H9 (cell line): ENCODE measurements around the gene CAVIN1. TPM values are rescaled to one million over a fixed set of nuclear protein-coding genes. Genes with fewer than 3 reads are reported as not detected.
A peak's percentile ranks its signal among the peaks of the same experiment; 100 is the strongest.

ENCODE experiments used
- DNase-seq: peaks from one replicate; pipeline ENCODE4 v3.0.0-alpha.2; 2017
- H2AFZ ChIP-seq: one replicate; pipeline ENCODE4 v1.6.1; 2013; ENCODE audit warnings: mild to moderate bottlenecking, low read length, control low read depth, moderate library complexity
- H2AK5ac ChIP-seq: 2 replicates; pipeline ENCODE4 v1.6.1; 2013; ENCODE audit warnings: low read length, control low read depth, mixed read lengths; ENCODE audit not compliant: insufficient read length
- H2BK120ac ChIP-seq: one replicate; pipeline ENCODE4 v1.6.1; 2013; ENCODE audit warnings: low read depth, mild to moderate bottlenecking, low read length, control low read depth, inconsistent platforms; ENCODE audit not compliant: poor library complexity, severe bottlenecking
- H2BK12ac ChIP-seq: 2 replicates; pipeline ENCODE4 v1.6.1; 2013; ENCODE audit warnings: low read length, control low read depth, mixed read lengths, low read depth; ENCODE audit not compliant: insufficient read length
- H2BK15ac ChIP-seq: 2 replicates; pipeline ENCODE4 v1.6.1; 2013; ENCODE audit warnings: low read depth, low read length, control low read depth
- H2BK20ac ChIP-seq: one replicate; pipeline ENCODE4 v1.6.1; 2013; ENCODE audit warnings: low read depth, mild to moderate bottlenecking, low read length, control low read depth, inconsistent platforms; ENCODE audit not compliant: poor library complexity, severe bottlenecking
- H2BK5ac ChIP-seq: 2 replicates; pipeline ENCODE4 v1.6.1; 2013; ENCODE audit warnings: low read length, control low read depth, mixed read lengths; ENCODE audit not compliant: insufficient read length
- H3K14ac ChIP-seq: 2 replicates; pipeline ENCODE4 v1.6.1; 2013; ENCODE audit warnings: low read length, control low read depth; ENCODE audit not compliant: insufficient read depth
- H3K18ac ChIP-seq: 2 replicates; pipeline ENCODE4 v1.6.1; 2013; ENCODE audit warnings: low read depth, mild to moderate bottlenecking, mixed read lengths, low read length, control low read depth; ENCODE audit not compliant: insufficient read length
- H3K23ac ChIP-seq: 2 replicates; pipeline ENCODE4 v1.6.1; 2013; ENCODE audit warnings: low read length, control low read depth, mixed read lengths, low read depth; ENCODE audit not compliant: insufficient read length
- H3K23me2 ChIP-seq: 2 replicates; pipeline ENCODE4 v1.6.1; 2013; ENCODE audit warnings: low read depth, mild to moderate bottlenecking, mixed read lengths, low read length, control low read depth; ENCODE audit not compliant: insufficient read length, poor library complexity, severe bottlenecking
- H3K27ac ChIP-seq: 2 replicates; pipeline ENCODE4 v1.5.1; 2013; ENCODE audit warnings: low read length, control low read depth, mixed read lengths, low read depth; ENCODE audit not compliant: insufficient read length
- H3K27me3 ChIP-seq: 2 replicates; pipeline ENCODE4 v1.6.1; 2013; ENCODE audit warnings: low read length, control low read depth, inconsistent platforms; ENCODE audit not compliant: insufficient read depth
- H3K4ac ChIP-seq: 2 replicates; pipeline ENCODE4 v1.6.1; 2013; ENCODE audit warnings: low read depth, mild to moderate bottlenecking, control low read depth, inconsistent platforms, low read length, moderate library complexity
- H3K4me1 ChIP-seq: 2 replicates; pipeline ENCODE4 v1.6.1; 2013; ENCODE audit warnings: low read length, control low read depth, inconsistent platforms; ENCODE audit not compliant: insufficient read depth
- H3K4me2 ChIP-seq: 2 replicates; pipeline ENCODE4 v1.6.1; 2013; ENCODE audit warnings: low read length, control low read depth, mixed read lengths; ENCODE audit not compliant: insufficient read length, insufficient read depth
- H3K56ac ChIP-seq: 2 replicates; pipeline ENCODE4 v1.6.1; 2013; ENCODE audit warnings: low read depth, mild to moderate bottlenecking, mixed read lengths, low read length, control low read depth; ENCODE audit not compliant: insufficient read length
- H3K79me1 ChIP-seq: 2 replicates; pipeline ENCODE4 v1.6.1; 2013; ENCODE audit warnings: low read depth, mild to moderate bottlenecking, moderate library complexity, low read length, control low read depth, inconsistent platforms; ENCODE audit not compliant: insufficient read depth, poor library complexity, severe bottlenecking
- H3K79me2 ChIP-seq: 2 replicates; pipeline ENCODE4 v1.6.1; 2013; ENCODE audit warnings: low read length, control low read depth, inconsistent platforms; ENCODE audit not compliant: insufficient read depth
- H3K9ac ChIP-seq: 2 replicates; pipeline ENCODE4 v1.6.1; 2013; ENCODE audit warnings: low read length, control low read depth, mixed read lengths; ENCODE audit not compliant: insufficient read length; ENCODE audit errors: extremely low read depth
- H3K9me3 ChIP-seq: one replicate; pipeline ENCODE4 v1.6.1; 2013; ENCODE audit warnings: low read depth, low read length, inconsistent platforms; ENCODE audit not compliant: control insufficient read depth
- H3T11ph ChIP-seq: one replicate; pipeline ENCODE4 v1.6.1; 2013; ENCODE audit warnings: mild to moderate bottlenecking, low read length, control low read depth, inconsistent platforms
- H4K20me1 ChIP-seq: one replicate; pipeline ENCODE4 v1.6.1; 2013; ENCODE audit not compliant: control insufficient read depth, insufficient read length, insufficient read depth
- H4K5ac ChIP-seq: 2 replicates; pipeline ENCODE4 v1.6.1; 2013; ENCODE audit warnings: low read depth, mild to moderate bottlenecking, mixed read lengths, low read length, control low read depth; ENCODE audit not compliant: insufficient read length
- H4K8ac ChIP-seq: replicated peaks from 2 replicates; pipeline ENCODE4 v1.6.1; 2013; ENCODE audit warnings: low read length, control low read depth, mixed read lengths, low read depth; ENCODE audit not compliant: insufficient read length
- H4K91ac ChIP-seq: 2 replicates; pipeline ENCODE4 v1.6.1; 2013; ENCODE audit warnings: low read depth, mild to moderate bottlenecking, moderate library complexity, mixed read lengths, low read length, control low read depth; ENCODE audit not compliant: insufficient read length
- H3K27ac Mint-ChIP-seq, 3 experiments: 2 replicates in 2 of 3; 3 replicates in 1 of 3; pipeline ENCODE4 v1.8.0; 2020 to 2021; ENCODE audit warnings: mixed read lengths in 3 of 3, mild to moderate bottlenecking in 1 of 3, moderate library complexity in 1 of 3
- H3K27me3 Mint-ChIP-seq: 2 replicates; pipeline ENCODE4 v1.8.0; 2021; ENCODE audit warnings: low read depth, mild to moderate bottlenecking, moderate library complexity, mixed read lengths
- H3K36me3 Mint-ChIP-seq, 3 experiments: 2 replicates in 2 of 3; 3 replicates in 1 of 3; pipeline ENCODE4 v1.8.0; 2020 to 2021; ENCODE audit warnings: low read depth in 3 of 3, mixed read lengths in 3 of 3; ENCODE audit not compliant: insufficient read depth in 1 of 3
- H3K4me1 Mint-ChIP-seq, 2 experiments: 2 replicates each; pipeline ENCODE4 v1.8.0; 2020; ENCODE audit warnings: mixed read lengths in 2 of 2
- H3K4me3 Mint-ChIP-seq, 2 experiments: 2 replicates in 1 of 2; 3 replicates in 1 of 2; pipeline ENCODE4 v1.8.0; 2020 to 2021; ENCODE audit warnings: mild to moderate bottlenecking in 2 of 2, mixed read lengths in 2 of 2, moderate library complexity in 1 of 2
- H3K9me3 Mint-ChIP-seq, 2 experiments: 2 replicates in 1 of 2; 3 replicates in 1 of 2; pipeline ENCODE4 v1.8.0; 2020; ENCODE audit warnings: mild to moderate bottlenecking in 2 of 2, mixed read lengths in 2 of 2, moderate library complexity in 1 of 2
- WGBS: extraction: QIAGEN DNeasy Blood & Tissue Kit; methylation state at CpG from one replicate; pipeline ENCODE4 v1.1.7; 2013; ENCODE audit warnings: missing lambda C conversion rate, low lambda C conversion rate, mixed read lengths; ENCODE audit not compliant: insufficient read length; ENCODE audit errors: extremely low coverage; 5-methylcytosine and 5-hydroxymethylcytosine counted together
- total RNA-seq: library from RNA; stranded (reverse); gene quantifications from 2 replicates; pipeline ENCODE4 v1.2.1, GENCODE V29; 2021
- TF ChIP-seq, protein P1 (sequence below): fragments of 200-600 bp; sonication (generic); conservative IDR thresholded peaks from 3 replicates; pipeline ENCODE4 v1.8.0; 2021; ENCODE audit warnings: antibody characterized with exemption, mild to moderate bottlenecking

CAVIN1 gene
- total RNA-seq, 1 experiment from 2014 or later, result 65.2 TPM

DNA sequence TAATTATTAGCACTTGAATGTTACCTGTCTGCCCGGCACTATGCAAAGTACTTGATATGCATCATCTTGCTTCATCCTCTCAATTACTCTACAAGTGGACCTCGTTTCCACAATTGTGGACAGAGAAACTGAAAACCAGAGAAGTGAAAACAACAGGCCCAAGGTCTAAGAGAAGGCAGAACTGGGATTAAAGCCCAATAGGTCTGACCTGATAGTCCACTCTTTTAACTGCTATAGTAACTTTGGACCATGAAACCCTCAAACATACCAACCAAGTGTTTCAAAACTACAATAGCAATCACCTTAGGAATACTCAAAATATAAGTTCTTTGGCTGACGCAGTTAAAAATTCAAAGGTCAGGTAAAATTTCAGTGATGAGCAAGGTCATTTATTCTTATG, 42.1 kb downstream of the CAVIN1 start:
- Histone ChIP-seq H3K4me1 (peaks cover 5% of the 10 kb centered on the region), H3K79me2 (peaks cover 32% of the 10 kb centered on the region), H4K5ac (no peak overlapping the region), H2BK120ac (no peak overlapping the region), H3K23me2 (no peaks in the 10 kb centered on the region), H3T11ph (no peak overlapping the region), H3K9me3 (no peaks in the 10 kb centered on the region), H3K27ac (no peak overlapping the region), H4K8ac (no peak overlapping the region), H3K18ac (no peak overlapping the region), H4K91ac (no peak overlapping the region), H3K4me2 (no peak overlapping the region), H3K79me1 (peaks cover 2% of the 10 kb centered on the region), H3K56ac (no peak overlapping the region), H3K27me3 (no peaks in the 10 kb centered on the region), H2BK20ac (no peak overlapping the region), H3K9ac (no peak overlapping the region), H3K14ac (no peak overlapping the region), H2BK15ac (no peak overlapping the region), H2AFZ (no peak overlapping the region), H4K20me1 (no peaks in the 10 kb centered on the region), H2BK12ac (no peak overlapping the region), H2AK5ac (no peak overlapping the region), H3K4ac (no peak overlapping the region), H3K23ac (no peak overlapping the region), H2BK5ac (no peak overlapping the region)
- Mint-ChIP-seq H3K9me3 (no peaks in the 10 kb centered on the region), H3K36me3 (peaks cover 2 to 18% (median 16%) of the 10 kb centered on the region in 3 experiments; a peak in 5 of 7 replicates), H3K4me3 (no peak overlapping the region), H3K27me3 (no peaks in the 10 kb centered on the region), H3K4me1 (peaks cover 33 to 38% of the 10 kb centered on the region in 2 experiments), H3K27ac (peak overlapping the region in 1 of 3 experiments; percentile 81; a peak in 2 of 7 replicates)
- DNase-seq, result no peak
- WGBS, result no CpG with 5 or more reads among the region's 3 CpGs
- TF ChIP-seq, protein P1, sequence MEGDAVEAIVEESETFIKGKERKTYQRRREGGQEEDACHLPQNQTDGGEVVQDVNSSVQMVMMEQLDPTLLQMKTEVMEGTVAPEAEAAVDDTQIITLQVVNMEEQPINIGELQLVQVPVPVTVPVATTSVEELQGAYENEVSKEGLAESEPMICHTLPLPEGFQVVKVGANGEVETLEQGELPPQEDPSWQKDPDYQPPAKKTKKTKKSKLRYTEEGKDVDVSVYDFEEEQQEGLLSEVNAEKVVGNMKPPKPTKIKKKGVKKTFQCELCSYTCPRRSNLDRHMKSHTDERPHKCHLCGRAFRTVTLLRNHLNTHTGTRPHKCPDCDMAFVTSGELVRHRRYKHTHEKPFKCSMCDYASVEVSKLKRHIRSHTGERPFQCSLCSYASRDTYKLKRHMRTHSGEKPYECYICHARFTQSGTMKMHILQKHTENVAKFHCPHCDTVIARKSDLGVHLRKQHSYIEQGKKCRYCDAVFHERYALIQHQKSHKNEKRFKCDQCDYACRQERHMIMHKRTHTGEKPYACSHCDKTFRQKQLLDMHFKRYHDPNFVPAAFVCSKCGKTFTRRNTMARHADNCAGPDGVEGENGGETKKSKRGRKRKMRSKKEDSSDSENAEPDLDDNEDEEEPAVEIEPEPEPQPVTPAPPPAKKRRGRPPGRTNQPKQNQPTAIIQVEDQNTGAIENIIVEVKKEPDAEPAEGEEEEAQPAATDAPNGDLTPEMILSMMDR, result no peak
